Measurements from ENCODE around the gene NOL9.

DNA sequence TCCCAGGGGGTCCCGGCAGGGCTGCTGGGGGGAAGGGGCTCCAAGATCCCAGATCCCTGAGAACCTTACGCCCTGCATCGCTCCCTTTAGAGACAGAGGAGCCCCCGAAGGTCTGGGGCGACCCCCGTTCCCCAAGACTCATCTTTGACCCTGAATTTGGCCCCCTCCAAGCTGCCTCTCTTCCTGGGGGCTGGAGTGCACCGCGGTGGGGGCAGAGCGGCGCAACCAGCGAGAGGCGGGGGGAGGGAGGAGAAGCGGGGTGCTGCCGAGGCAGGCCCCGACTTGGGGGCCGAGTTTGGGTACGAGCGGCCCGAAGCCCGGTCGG is 57.5 kb downstream of the NOL9 start:
- TF ChIP-seq CTCF (conservative IDR thresholded peaks at IDR 0.05 in 1 of 2, IDR thresholded peaks at IDR 0.05 in 1 of 2; ENCODE audit: extremely low read depth in 1 of 2, insufficient read depth in 1 of 2, low read depth in 1 of 2, low read length in 2 of 2) (no peak), EZH2 (IDR thresholded peaks at IDR 0.05; ENCODE audit: borderline replicate concordance, low read length) (no peak)

Data from mammary epithelial cell (primary cell).